A549 (cell line): ENCODE data around the gene SPINK13.

Experiments
- CEBPB ChIP-seq, 2 experiments: fragments of >200 bp in 1 of 2; sonication (Bioruptor Twin) in 1 of 2; formaldehyde crosslinking in 1 of 2; IDR thresholded peaks; 2 replicates each; pipeline ENCODE4 v1.6.1; 2012 to 2016
- EHMT2 ChIP-seq: fragments of 200-600 bp; sonication (generic); IDR thresholded peaks from 2 replicates; pipeline ENCODE4 v1.6.1; 2016; ENCODE audit warnings: antibody characterized with exemption, low read depth, mild to moderate bottlenecking, moderate library complexity
- ESRRA ChIP-seq: fragments of 150-350 bp; IDR thresholded peaks from 2 replicates; pipeline ENCODE4 v1.6.1; 2014; ENCODE audit warnings: mild to moderate bottlenecking, low read length, borderline replicate concordance
- MAZ ChIP-seq: fragments of 150-350 bp; IDR thresholded peaks from 2 replicates; pipeline ENCODE4 v1.6.1; 2014; ENCODE audit warnings: antibody characterized with exemption, low read depth, low read length, borderline replicate concordance
- MYC ChIP-seq: IDR thresholded peaks from 2 replicates; pipeline ENCODE4 v1.6.1; 2012; ENCODE audit warnings: mild to moderate bottlenecking, inconsistent platforms, low read length, improper control_type of control experiment, borderline replicate concordance
- NFE2L2 ChIP-seq: fragments of 150-350 bp; conservative IDR thresholded peaks from 2 replicates; pipeline ENCODE4 v1.6.1; 2014; ENCODE audit warnings: low read length
- NPAS2 ChIP-seq: fragments of 250-450 bp; sonication (Bioruptor Pico); IDR thresholded peaks from 2 replicates; pipeline ENCODE4 v1.8.0; 2022; ENCODE audit warnings: mild to moderate bottlenecking, moderate library complexity, borderline replicate concordance
- POLR2A ChIP-seq: IDR thresholded peaks from 2 replicates; pipeline ENCODE4 v1.6.1; 2012; ENCODE audit warnings: mild to moderate bottlenecking, low read length
- SMC3 ChIP-seq: fragments of >200 bp; sonication (Bioruptor Twin); formaldehyde crosslinking; IDR thresholded peaks from 3 replicates; pipeline ENCODE4 v1.6.1; 2018; ENCODE audit warnings: inconsistent platforms
- TF ChIP-seq, protein P1 (sequence below): fragments of >200 bp; sonication (Bioruptor Twin); formaldehyde crosslinking; IDR thresholded peaks from 3 replicates; pipeline ENCODE4 v1.5.1; 2016
- TF ChIP-seq, protein P2 (sequence below): fragments of 250-450 bp; sonication (Bioruptor Pico); IDR thresholded peaks from 2 replicates; pipeline ENCODE4 v1.5.0; 2020; ENCODE audit warnings: low read depth, mild to moderate bottlenecking, moderate library complexity

DNA sequence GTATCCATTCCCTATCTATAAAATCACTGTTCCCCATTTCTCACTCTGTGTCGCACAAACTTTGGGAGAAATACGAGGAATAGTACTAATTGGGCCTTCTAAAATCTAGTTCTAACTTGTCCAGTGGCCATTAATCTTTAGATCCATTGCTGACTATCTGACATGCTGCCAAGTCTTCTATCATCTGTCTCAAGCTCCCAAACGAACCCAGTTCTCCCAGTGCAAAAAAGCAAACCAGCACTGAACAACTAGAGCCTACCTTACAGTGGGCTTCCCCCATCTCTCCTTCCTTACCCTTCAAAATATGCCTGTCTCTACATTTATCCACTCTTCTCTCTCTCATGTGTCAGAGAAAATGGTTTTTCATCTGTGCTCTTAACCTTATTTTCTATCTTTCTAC is 40.4 kb downstream of the SPINK13 start:
- TF ChIP-seq, protein P1, sequence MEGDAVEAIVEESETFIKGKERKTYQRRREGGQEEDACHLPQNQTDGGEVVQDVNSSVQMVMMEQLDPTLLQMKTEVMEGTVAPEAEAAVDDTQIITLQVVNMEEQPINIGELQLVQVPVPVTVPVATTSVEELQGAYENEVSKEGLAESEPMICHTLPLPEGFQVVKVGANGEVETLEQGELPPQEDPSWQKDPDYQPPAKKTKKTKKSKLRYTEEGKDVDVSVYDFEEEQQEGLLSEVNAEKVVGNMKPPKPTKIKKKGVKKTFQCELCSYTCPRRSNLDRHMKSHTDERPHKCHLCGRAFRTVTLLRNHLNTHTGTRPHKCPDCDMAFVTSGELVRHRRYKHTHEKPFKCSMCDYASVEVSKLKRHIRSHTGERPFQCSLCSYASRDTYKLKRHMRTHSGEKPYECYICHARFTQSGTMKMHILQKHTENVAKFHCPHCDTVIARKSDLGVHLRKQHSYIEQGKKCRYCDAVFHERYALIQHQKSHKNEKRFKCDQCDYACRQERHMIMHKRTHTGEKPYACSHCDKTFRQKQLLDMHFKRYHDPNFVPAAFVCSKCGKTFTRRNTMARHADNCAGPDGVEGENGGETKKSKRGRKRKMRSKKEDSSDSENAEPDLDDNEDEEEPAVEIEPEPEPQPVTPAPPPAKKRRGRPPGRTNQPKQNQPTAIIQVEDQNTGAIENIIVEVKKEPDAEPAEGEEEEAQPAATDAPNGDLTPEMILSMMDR, result no peak
- TF ChIP-seq POLR2A (no peak), NFE2L2 (no peak), ESRRA (no peak), SMC3 (no peak), MAZ (no peak), MYC (no peak), CEBPB (IDR thresholded peaks at IDR 0.05) (no peak), EHMT2 (no peak), NPAS2 (no peak)
- TF ChIP-seq, protein P2, sequence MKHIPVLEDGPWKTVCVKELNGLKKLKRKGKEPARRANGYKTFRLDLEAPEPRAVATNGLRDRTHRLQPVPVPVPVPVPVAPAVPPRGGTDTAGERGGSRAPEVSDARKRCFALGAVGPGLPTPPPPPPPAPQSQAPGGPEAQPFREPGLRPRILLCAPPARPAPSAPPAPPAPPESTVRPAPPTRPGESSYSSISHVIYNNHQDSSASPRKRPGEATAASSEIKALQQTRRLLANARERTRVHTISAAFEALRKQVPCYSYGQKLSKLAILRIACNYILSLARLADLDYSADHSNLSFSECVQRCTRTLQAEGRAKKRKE (CRISPR knock-in tag), result no peak
